ENCODE data around the gene MYOM3.

Gene MYOM3

DNA sequence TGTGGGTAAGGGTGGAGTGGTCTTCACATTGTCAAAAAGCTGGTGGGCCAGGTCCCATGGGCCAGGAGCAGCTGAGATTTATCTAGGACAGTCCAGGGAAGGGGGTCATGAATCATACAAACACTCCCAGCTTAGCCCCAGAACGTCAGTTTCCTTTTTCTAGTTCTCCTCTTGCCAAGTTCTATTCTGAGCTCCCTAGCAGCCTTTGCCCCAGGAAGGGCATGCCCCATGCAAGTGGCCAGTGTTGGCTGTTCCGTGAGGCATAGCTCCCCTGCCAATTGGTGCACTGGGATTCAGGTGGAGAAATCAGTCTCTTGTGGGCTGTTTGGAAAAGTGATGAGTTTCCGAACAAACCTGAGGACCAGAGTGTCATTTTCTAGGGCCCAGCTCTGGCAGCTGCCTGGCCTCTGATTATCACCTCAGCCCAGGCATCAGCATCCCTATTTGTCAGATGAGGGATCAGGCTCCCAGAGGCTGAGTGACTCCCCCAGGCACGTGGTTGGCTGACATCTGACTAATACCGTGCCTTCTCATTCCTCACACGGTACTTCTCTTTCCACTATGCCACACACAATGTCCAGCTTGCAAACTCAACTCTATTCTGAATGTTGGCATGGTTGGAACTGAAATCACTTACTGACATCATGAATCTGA, 14.2 kb upstream of the MYOM3 start:
- FAIRE-seq (no peak), DNase-seq (ENCODE audit: insufficient read length, low spot score) (no peak)
- TF ChIP-seq TAF1 (IDR thresholded peaks at IDR 0.05; ENCODE audit: low read depth, low read length), result no peak
- TF ChIP-seq POLR2A (IDR thresholded peaks at IDR 0.05; ENCODE audit: low read depth, low read length), result no peak

DNA sequence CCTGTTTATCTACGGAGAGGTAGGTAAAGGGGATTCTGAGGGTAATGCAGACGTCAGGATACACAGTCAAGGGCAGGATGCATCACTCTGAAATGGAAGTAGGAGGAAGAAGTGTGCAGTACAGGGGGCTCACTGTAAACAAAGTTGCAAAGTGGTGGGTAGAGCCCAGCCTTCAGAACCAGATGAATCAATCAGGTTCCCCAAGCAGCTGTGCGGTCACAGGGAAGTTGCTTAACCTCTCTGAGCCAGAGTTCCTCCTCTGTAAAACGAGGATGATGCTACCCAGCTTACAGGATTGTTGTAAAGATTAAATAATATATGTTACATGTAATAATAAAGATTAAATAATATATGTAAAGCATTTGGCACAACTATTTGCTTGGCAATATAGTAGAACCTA, 13.5 kb upstream of the MYOM3 start:
- FAIRE-seq (no peak), DNase-seq (ENCODE audit: insufficient read length, low spot score) (no peak)
- no peak for TF ChIP-seq POLR2AphosphoS5 (IDR thresholded peaks at IDR 0.05; ENCODE audit: low read depth, low read length)
- TF ChIP-seq PAX5 (IDR thresholded peaks at IDR 0.05; ENCODE audit: insufficient read depth, low read length, severe bottlenecking), result no peak
- no peak for TF ChIP-seq POU2F2 (IDR thresholded peaks at IDR 0.05; ENCODE audit: low read depth, low read length)

DNA sequence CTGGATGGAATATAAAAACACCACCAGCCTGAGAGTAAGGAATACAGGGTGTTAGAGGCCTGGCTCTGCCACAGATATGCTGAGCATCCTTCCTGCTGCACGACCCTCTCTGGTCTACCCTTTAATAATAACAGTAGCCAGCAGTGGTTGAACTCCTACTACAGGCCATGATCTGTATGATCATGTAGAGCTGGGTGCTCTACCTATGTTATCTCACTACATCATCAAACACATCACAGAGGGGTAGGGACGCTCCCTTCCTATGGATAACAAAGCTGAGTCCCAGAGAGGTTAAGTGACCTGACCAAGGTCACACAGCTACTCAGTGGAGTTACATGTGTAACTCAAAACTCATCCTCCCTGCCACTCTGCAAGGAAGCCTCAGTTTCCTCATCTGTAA, 13.0 kb upstream of the MYOM3 start:
- TF ChIP-seq POLR2A (IDR thresholded peaks at IDR 0.05; ENCODE audit: low read depth, low read length) (no peak), TAF1 (IDR thresholded peaks at IDR 0.05; ENCODE audit: low read depth, low read length) (no peak), SPI1 (IDR thresholded peaks at IDR 0.05; ENCODE audit: low read depth, low read length) (no peak), POU2F2 (IDR thresholded peaks at IDR 0.05; ENCODE audit: low read depth, low read length) (no peak), POLR2AphosphoS5 (IDR thresholded peaks at IDR 0.05; ENCODE audit: low read depth, low read length) (no peak), PAX5 (IDR thresholded peaks at IDR 0.05; ENCODE audit: insufficient read depth, low read length, severe bottlenecking) (no peak)
- DNase-seq (ENCODE audit: insufficient read length, low spot score), result no peak
- FAIRE-seq, result no peak

DNA sequence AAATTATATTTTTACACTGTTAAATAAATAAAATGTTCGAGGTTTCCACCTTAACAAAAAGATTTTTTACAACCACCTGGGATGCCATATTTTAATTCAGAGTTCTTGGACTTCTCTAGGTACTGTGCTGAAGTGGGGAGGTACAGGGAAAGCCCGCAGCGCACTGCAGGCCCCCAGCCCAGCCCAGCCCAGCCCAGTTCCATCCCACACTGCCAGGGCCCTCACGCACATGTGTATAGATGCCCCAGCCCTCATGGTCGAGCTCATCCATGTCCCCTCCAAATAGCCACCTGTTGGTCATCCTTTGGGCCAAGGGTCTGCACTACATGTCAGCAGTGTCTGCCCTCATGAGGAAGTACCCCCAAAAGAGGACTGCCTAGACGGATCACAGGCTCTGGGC, 11.7 kb upstream of the MYOM3 start:
- TF ChIP-seq TAF1 (IDR thresholded peaks at IDR 0.05; ENCODE audit: low read depth, low read length), result no peak
- FAIRE-seq, result no peak
- no peak for DNase-seq (ENCODE audit: insufficient read length, low spot score)

DNA sequence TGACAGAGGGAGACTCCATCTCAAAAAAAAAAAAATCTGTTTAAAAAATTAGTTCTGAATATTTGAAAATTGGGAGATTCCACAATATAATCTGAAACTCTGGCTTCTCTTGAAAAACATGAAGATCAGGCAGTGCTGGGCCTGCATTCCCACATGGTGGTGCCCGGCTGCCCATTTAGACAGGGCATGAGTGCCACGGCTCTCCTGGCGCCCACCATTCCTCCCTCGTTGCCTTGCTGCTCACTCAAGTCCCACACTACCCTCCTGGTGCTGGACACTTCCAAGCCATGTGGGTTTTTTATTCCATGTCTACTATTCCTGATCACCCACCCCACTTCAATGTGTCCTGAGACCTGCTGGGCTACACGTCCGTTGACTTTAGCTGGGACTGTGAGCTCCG, 10.8 kb upstream of the MYOM3 start:
- no peak for TF ChIP-seq PAX5 (IDR thresholded peaks at IDR 0.05; ENCODE audit: insufficient read depth, low read length, severe bottlenecking)
- no peak for TF ChIP-seq POLR2AphosphoS5 (IDR thresholded peaks at IDR 0.05; ENCODE audit: low read depth, low read length)
- DNase-seq (ENCODE audit: insufficient read length, low spot score) (no peak), FAIRE-seq (no peak)

DNA sequence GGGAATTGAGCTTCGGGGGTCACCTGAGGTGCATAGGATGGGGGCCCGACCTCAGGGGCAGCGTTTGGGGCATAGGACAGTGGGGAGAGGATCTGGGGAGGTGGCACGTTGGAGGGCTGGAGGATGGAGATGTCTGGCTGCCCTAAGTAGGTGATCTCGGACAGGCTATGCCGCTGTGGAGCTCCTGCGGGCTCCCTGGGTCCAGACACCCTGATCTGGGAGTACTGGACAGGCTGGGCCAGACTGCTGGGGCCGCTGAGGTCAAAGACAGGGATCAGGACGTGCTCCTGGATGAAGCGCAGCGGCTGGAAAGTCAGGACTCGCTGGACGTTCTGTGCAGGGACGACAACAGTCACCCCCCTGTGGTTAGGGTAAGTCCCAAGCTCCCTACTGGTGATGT, 9.5 kb upstream of the MYOM3 start:
- TF ChIP-seq TAF1 (IDR thresholded peaks at IDR 0.05; ENCODE audit: low read depth, low read length) (no peak), POU2F2 (IDR thresholded peaks at IDR 0.05; ENCODE audit: low read depth, low read length) (no peak), POLR2A (IDR thresholded peaks at IDR 0.05; ENCODE audit: low read depth, low read length) (no peak), PAX5 (IDR thresholded peaks at IDR 0.05; ENCODE audit: insufficient read depth, low read length, severe bottlenecking) (no peak), SPI1 (IDR thresholded peaks at IDR 0.05; ENCODE audit: low read depth, low read length) (no peak), POLR2AphosphoS5 (IDR thresholded peaks at IDR 0.05; ENCODE audit: low read depth, low read length) (no peak)
- no peak for DNase-seq (ENCODE audit: insufficient read length, low spot score)
- no peak for FAIRE-seq

DNA sequence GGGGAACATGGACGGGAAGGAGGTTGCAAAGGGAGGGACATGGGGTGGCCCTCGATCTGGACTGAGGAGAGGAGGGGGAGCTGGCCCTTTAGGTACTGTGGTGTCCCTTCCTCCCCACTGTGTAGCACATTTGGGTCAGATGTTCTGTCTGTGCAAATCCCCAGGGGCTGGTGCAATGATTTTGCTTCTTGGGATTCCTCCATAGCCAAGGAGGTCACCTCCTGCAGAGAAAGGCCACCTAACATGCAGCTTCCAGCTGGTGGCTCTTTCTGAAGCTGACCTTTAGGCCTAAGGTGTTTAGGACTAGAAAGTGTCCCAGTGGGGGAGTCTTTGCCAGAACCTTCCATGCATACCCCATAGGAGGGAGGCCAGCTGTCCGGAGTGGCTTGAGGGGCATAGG, 9.0 kb upstream of the MYOM3 start:
- no peak for DNase-seq (ENCODE audit: insufficient read length, low spot score)
- no peak for TF ChIP-seq SPI1 (IDR thresholded peaks at IDR 0.05; ENCODE audit: low read depth, low read length)
- no peak for TF ChIP-seq PAX5 (IDR thresholded peaks at IDR 0.05; ENCODE audit: insufficient read depth, low read length, severe bottlenecking)
- TF ChIP-seq POU2F2 (IDR thresholded peaks at IDR 0.05; ENCODE audit: low read depth, low read length), result no peak
- no peak for TF ChIP-seq TAF1 (IDR thresholded peaks at IDR 0.05; ENCODE audit: low read depth, low read length)
- TF ChIP-seq POLR2A (IDR thresholded peaks at IDR 0.05; ENCODE audit: low read depth, low read length), result no peak
- no peak for TF ChIP-seq POLR2AphosphoS5 (IDR thresholded peaks at IDR 0.05; ENCODE audit: low read depth, low read length)
- FAIRE-seq, result no peak

DNA sequence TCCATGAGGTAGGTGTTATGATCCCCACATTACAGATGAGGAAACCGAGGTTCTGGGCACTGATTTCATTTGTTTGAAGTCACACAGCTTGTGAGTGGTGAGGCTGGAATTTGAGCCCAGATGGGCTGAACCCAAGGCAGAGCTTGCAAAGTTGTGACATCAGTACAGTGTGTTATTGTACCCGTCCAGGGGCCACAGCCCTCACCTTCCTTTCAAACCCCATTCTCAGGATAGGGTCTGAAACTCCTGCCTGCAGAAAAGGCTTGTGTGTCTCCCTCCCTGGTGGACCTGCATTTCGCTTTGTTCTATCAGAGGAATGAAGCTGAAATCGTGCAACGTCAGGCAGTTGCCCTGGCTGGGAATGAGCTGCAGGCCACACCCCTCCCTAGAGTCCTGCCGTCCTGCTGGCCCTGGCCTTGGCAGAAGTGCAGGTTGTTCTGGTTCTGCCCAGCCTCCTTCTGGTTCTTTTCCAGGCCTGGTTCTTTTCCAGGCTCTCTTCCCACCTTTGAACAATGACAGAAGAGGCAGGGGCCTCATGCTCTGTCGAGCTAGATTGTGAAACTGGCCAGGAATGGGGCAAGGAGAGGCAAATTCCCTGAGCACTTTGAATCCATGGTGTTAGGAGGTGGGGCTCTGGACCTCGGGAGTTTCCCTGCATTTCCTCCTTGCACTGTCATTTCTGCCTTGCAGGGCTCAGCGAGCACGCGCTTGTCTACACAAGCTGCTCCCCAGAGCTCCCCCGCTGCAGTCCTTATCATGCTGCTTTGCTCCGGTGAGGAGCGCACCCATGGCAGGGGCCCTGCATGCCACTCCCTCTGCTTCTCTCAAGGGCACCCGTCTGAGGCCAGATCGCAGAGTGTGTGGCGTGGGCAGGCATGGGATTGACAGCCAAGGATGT, 8.2 kb upstream of the MYOM3 start:
- FAIRE-seq, result no peak
- TF ChIP-seq SPI1 (IDR thresholded peaks at IDR 0.05; ENCODE audit: low read depth, low read length), result no peak
- TF ChIP-seq POU2F2 (IDR thresholded peaks at IDR 0.05; ENCODE audit: low read depth, low read length), result no peak
- TF ChIP-seq TAF1 (IDR thresholded peaks at IDR 0.05; ENCODE audit: low read depth, low read length), result no peak
- no peak for TF ChIP-seq POLR2A (IDR thresholded peaks at IDR 0.05; ENCODE audit: low read depth, low read length)
- TF ChIP-seq POLR2AphosphoS5 (IDR thresholded peaks at IDR 0.05; ENCODE audit: low read depth, low read length), result no peak
- TF ChIP-seq PAX5 (IDR thresholded peaks at IDR 0.05; ENCODE audit: insufficient read depth, low read length, severe bottlenecking), result no peak
- no peak for DNase-seq (ENCODE audit: insufficient read length, low spot score)

DNA sequence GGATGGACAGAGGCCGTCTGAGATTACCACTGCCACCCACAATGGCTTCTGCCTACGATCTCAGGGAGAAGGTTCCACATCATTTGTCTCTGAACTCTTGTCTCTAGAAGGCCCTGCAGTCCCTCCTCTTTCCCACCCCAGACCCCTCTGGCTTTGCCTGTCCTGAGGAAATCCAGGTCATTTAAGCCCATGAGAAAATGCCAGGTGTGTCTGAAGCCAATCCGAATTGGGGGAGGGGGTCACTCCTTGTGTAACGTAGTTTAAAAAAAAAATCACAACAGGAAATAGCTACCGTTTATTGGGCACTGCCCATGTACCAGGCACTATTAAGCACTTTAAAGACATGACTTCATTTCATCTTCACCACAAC, 7.5 kb upstream of the MYOM3 start:
- no peak for FAIRE-seq
- no peak for DNase-seq (ENCODE audit: insufficient read length, low spot score)
- no peak for TF ChIP-seq POU2F2 (IDR thresholded peaks at IDR 0.05; ENCODE audit: low read depth, low read length)
- no peak for TF ChIP-seq POLR2A (IDR thresholded peaks at IDR 0.05; ENCODE audit: low read depth, low read length)
- TF ChIP-seq PAX5 (IDR thresholded peaks at IDR 0.05; ENCODE audit: insufficient read depth, low read length, severe bottlenecking), result no peak
- TF ChIP-seq SPI1 (IDR thresholded peaks at IDR 0.05; ENCODE audit: low read depth, low read length), result no peak
- no peak for TF ChIP-seq POLR2AphosphoS5 (IDR thresholded peaks at IDR 0.05; ENCODE audit: low read depth, low read length)
- TF ChIP-seq TAF1 (IDR thresholded peaks at IDR 0.05; ENCODE audit: low read depth, low read length), result no peak

DNA sequence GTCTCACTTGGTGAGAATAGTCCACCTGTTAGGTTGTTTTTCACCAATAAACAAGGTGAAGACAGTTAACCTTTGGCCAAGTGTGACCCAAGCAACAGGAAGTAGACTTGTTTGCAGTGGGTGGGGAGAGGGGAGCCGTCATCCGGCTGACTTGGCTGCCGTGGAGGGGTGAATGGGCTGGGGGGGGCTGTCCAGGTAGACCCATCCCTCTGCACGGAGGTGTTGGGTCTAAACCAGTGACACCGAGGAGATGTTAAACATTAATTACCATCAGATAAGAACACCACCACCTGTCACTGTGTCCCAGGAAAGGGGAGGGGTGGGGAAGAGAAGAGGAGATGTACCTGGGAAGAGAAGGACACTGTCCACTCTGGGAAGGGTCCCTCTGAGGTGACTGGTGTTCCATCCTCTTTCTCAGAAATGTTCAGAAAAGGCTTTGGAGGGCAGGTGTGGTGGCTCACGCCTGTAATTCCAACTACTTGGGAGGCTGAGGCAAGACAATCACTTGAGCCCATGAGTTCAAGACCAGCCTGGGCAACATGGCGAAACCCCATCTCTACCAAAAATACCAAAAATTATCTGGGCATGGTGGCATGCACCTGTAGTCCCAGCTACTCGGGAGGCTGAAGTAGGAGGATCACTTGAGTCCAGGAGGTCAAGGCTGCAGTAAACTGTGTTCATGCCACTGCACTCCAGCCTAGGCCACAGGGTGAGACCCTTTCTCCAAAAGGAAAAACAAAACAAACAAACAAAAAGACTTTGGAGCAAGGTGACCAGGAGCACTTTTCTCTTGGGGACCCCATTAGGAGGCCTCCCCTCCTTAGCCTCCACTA, 6.7 kb upstream of the MYOM3 start:
- FAIRE-seq, result no peak
- no peak for DNase-seq (ENCODE audit: insufficient read length, low spot score)
- TF ChIP-seq POU2F2 (IDR thresholded peaks at IDR 0.05; ENCODE audit: low read depth, low read length) (no peak), POLR2AphosphoS5 (IDR thresholded peaks at IDR 0.05; ENCODE audit: low read depth, low read length) (no peak), SPI1 (IDR thresholded peaks at IDR 0.05; ENCODE audit: low read depth, low read length) (no peak), TAF1 (IDR thresholded peaks at IDR 0.05; ENCODE audit: low read depth, low read length) (no peak), POLR2A (IDR thresholded peaks at IDR 0.05; ENCODE audit: low read depth, low read length) (no peak), PAX5 (IDR thresholded peaks at IDR 0.05; ENCODE audit: insufficient read depth, low read length, severe bottlenecking) (no peak)

Measured in GM12891 (cell line).